Kidney epithelial cell (primary cell): ENCODE results near the gene ZNF417. TPM values are rescaled to one million over a fixed set of nuclear protein-coding genes. Genes with fewer than 3 reads are reported as not detected.
"Not testable (repeated sequence)": the region's sequence is repeated elsewhere in the genome, so short reads cannot be mapped to it uniquely, and the experiment has no call there.

ENCODE experiments used
- DNase-seq: peaks from one replicate; pipeline ENCODE4 v3.0.0-alpha.2; 2010; ENCODE audit warnings: low read depth
- H3K27me3 ChIP-seq: 2 replicates; pipeline ENCODE4 v1.6.0; 2011; ENCODE audit warnings: low read length; ENCODE audit not compliant: control insufficient read depth, insufficient read depth
- H3K36me3 ChIP-seq: 2 replicates; pipeline ENCODE4 v1.5.1; 2011; ENCODE audit warnings: low read length; ENCODE audit not compliant: control insufficient read depth, insufficient read depth
- H3K4me3 ChIP-seq: 2 replicates; pipeline ENCODE4 v1.5.1; 2011; ENCODE audit warnings: low read depth, mild to moderate bottlenecking, control low read depth, low read length
- total RNA-seq: library from RNA; depleted of rRNA; stranded (reverse); fragments of >200 nt; gene quantifications from 2 replicates; pipeline ENCODE4 v1.2.3, GENCODE V29; 2015
- TF ChIP-seq, protein P1 (sequence below): IDR thresholded peaks from 2 replicates; pipeline ENCODE4 v1.5.1; 2011; ENCODE audit warnings: mild to moderate bottlenecking, moderate library complexity, low read length, control low read depth, inconsistent platforms; ENCODE audit not compliant: insufficient read depth, poor library complexity, severe bottlenecking

The ZNF417 gene
- total RNA-seq, 1 donor from 2014 or later, result 12.3 TPM

DNA sequence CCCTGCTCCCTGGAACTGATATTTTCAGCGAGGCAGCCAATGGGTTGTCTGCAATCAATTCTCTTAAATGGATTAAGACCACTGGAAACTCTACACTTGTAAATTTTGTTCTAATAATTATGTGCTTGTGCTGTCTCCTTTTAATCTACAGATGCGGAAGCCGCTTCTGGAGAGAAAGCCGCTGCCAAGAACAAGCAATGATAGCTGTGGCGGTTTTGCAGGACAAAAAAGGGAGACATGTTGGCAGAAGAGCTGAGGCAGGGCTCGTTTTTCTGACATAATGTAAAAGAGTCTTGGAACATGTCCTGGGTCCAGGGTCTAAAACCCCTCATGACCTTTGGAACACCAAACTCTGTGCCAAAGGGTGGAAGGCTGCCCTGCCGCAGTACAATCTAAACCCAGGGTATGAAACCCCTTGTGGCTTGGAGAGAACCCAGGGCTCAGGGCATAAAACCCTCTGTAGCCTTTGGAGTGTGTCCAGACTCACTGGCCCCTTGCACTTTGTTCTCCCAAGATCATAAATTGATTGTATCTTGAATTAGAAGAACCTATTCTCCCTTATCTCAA is 12.7 kb downstream of the ZNF417 start:
- Histone ChIP-seq H3K36me3 (peaks cover 1% of the 10 kb centered on the region), H3K4me3 (no peak overlapping the region), H3K27me3 (no peaks in the 10 kb centered on the region)
- no peak for DNase-seq
- TF ChIP-seq, protein P1, sequence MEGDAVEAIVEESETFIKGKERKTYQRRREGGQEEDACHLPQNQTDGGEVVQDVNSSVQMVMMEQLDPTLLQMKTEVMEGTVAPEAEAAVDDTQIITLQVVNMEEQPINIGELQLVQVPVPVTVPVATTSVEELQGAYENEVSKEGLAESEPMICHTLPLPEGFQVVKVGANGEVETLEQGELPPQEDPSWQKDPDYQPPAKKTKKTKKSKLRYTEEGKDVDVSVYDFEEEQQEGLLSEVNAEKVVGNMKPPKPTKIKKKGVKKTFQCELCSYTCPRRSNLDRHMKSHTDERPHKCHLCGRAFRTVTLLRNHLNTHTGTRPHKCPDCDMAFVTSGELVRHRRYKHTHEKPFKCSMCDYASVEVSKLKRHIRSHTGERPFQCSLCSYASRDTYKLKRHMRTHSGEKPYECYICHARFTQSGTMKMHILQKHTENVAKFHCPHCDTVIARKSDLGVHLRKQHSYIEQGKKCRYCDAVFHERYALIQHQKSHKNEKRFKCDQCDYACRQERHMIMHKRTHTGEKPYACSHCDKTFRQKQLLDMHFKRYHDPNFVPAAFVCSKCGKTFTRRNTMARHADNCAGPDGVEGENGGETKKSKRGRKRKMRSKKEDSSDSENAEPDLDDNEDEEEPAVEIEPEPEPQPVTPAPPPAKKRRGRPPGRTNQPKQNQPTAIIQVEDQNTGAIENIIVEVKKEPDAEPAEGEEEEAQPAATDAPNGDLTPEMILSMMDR, result no peak

DNA sequence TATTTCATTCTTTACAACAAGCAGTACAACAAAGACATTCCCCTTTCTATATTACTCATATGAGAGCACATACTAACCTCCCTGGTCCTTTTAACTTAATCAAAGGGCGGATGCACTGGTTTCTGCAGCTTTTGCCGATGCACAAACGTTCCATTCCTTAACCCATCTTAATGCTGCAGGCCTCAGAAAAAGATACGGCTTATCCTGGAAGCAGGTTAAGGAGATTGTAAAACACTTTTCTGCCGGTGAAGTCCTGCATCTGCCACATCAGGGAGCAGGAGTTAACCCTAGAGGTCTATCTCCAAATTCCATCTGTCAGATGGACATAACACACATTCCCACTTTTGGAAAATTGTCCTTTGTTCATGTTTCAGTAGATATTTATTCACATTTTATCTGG is 16.1 kb downstream of the ZNF417 start:
- H3K27me3 ChIP-seq, result no peaks in the 10 kb centered on the region
- no peaks in the 10 kb centered on the region for H3K36me3 ChIP-seq
- H3K4me3 ChIP-seq, result no peak overlapping the region
- TF ChIP-seq, protein P1, result no peak
- no peak for DNase-seq

- not testable (repeated sequence) for H3K27me3 ChIP-seq, H3K4me3 ChIP-seq, H3K36me3 ChIP-seq, DNase-seq
Observed at GRCh38 chr19:57890706-57891105, 25.7 kb downstream of the ZNF417 start.

DNA sequence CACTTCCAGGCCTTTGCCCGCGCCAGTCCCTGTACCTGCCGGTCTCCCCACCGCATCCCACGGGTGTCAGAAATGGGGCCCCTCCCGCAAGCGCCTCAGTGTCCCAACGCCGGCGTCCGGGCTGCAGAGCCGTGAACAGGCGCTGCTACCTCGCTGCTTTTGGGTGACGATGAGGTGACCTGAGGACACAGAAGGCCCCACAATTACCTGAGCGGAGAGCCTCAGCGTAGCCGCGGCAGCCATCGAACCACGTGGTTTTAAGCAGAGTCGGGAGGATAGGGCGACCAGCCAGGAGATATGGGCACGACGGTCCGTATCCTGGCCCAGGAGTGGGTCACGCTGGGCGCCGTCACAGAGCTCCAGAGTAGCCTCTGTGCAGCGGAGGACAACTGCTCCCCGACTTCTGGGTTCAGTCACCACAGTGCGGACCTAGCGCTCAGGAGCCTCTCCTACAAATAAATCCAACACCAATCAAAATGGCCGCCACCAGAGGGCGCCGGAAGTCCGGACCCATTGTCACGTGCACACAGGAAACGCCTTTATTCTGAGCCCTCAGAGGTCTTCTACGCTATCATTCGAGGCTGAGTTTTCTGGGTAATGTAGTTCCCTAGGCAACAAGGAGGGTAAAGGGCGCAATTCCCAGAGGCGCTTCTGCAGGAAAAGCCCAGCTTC is 27.7 kb downstream of the ZNF417 start, which contains the start of gene ZNF814:
ZNF814 (minus strand) TSS at position 478 of the 672 bp plus-strand sequence; CDS start at position 243, 235 bp downstream.
- H3K36me3 ChIP-seq, result no peaks in the 10 kb centered on the region
- no peaks in the 10 kb centered on the region for H3K27me3 ChIP-seq
- TF ChIP-seq, protein P1, result peak; percentile 48
- peak; percentile 57 for DNase-seq
- H3K4me3 ChIP-seq, result peak within 1 kb of the TSS; percentile 85

DNA sequence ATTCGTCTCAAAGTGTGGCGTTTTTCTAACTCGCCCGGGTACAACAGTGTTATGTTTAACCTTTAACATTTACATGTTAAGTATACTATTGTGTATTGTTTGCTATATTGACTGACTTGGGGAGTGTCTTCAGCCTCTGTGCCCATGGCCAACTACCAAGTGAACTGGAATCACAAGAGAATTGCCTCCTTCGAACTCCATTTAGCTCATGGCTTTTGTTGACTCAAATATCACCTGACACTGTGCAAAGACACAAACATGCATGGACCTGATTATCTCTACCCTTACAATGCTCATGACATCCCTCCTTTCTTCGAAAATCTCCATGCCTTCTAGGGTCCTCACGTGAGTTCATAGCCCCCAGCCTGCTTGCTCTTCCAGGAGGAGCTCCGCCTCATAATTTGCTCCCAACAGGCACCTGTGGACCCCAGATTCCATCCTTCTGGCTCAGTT is 28.3 kb downstream of the ZNF417 start:
- no peaks in the 10 kb centered on the region for H3K27me3 ChIP-seq
- DNase-seq, result no peak
- TF ChIP-seq, protein P1, result no peak
- H3K36me3 ChIP-seq, result no peaks in the 10 kb centered on the region
- H3K4me3 ChIP-seq, result peak overlapping the region; percentile 85

GRCh38 chr19:57887195-57887941 is 29.0 kb downstream of the ZNF417 start:
- TF ChIP-seq, protein P1, result no peak
- DNase-seq, result no peak
- H3K36me3 ChIP-seq, result no peaks in the 10 kb centered on the region
- no peaks in the 10 kb centered on the region for H3K27me3 ChIP-seq
- no peak overlapping the region for H3K4me3 ChIP-seq
